ENCODE data around the gene RANBP1. TPM values are rescaled to one million over a fixed set of nuclear protein-coding genes. Genes with fewer than 3 reads are reported as not detected.

Gene RANBP1
- total RNA-seq, 4 donors from 2014 or later = 104 to 159 (median 119) TPM

- no peak overlapping the region for H3K4me3 ChIP-seq (ENCODE audit: low read depth, poor library complexity, severe bottlenecking)
- WGBS, 2 donors = 95% methylated on average over 4 of the region's 4 CpGs
- DNase-seq (ENCODE audit: low spot score in 2 of 2) = no peak
- no peak for TF ChIP-seq POLR2A (IDR thresholded peaks at IDR 0.05)
- TF ChIP-seq, protein P1, sequence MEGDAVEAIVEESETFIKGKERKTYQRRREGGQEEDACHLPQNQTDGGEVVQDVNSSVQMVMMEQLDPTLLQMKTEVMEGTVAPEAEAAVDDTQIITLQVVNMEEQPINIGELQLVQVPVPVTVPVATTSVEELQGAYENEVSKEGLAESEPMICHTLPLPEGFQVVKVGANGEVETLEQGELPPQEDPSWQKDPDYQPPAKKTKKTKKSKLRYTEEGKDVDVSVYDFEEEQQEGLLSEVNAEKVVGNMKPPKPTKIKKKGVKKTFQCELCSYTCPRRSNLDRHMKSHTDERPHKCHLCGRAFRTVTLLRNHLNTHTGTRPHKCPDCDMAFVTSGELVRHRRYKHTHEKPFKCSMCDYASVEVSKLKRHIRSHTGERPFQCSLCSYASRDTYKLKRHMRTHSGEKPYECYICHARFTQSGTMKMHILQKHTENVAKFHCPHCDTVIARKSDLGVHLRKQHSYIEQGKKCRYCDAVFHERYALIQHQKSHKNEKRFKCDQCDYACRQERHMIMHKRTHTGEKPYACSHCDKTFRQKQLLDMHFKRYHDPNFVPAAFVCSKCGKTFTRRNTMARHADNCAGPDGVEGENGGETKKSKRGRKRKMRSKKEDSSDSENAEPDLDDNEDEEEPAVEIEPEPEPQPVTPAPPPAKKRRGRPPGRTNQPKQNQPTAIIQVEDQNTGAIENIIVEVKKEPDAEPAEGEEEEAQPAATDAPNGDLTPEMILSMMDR (IDR thresholded peaks at IDR 0.05) = no peak
- intact Hi-C loops (cut with DNase I; ENCODE audit: low total_unique reads) = loop anchor here (10.0 kb wide), 1 partner anchor 61 kb away; no protein-coding TSS in a partner anchor
Measured at GRCh38 chr22:20095521-20095920, 20.4 kb upstream of the RANBP1 start.

DNA sequence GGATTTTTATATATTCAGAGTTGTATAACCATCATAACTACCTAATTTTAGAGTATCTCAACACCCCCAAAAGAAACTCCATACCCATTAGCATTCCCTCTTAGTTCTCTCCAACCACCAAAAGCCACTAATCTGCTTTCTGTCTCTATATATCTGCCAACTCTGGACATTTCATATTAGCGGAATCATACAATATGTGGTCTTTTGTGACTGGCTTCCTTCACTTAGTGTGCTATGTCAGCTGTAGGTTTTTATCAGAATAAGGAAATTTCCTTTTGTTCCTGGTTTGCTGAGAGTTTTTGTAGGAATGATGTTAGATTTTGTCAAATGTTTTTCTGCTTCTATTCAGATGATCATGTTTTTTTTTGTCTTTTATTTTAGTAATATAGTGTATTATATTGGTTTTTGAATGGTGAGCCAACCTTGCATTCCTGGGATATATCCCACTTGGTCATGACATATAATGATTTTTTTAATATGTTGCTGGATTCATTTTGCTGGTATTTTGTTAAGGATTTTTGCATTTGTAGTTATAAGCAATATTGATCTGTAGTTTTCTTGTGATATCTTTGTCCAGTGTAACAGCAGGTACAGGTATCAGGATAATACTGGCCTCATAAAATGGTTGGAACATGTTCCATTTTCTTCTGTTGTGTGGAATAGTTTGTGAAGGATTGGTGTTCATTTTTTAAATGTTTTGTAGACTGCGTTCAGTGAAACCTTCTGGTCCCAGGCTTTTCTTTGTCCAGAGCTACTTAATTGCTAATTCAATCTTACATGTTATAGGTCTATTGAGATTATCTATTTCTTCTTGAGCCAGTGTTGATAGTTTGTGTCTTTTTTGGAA is 19.1 kb upstream of the RANBP1 start:
- H3K4me3 ChIP-seq (ENCODE audit: low read depth, poor library complexity, severe bottlenecking) = no peak overlapping the region
- no peak for TF ChIP-seq POLR2A (IDR thresholded peaks at IDR 0.05)
- TF ChIP-seq, protein P1 (IDR thresholded peaks at IDR 0.05) = no peak
- no peak for DNase-seq (ENCODE audit: low spot score in 2 of 2)
- WGBS, 2 donors = 95 to 99% methylated on average over 2 of the region's 2 CpGs
- intact Hi-C loops (cut with DNase I; ENCODE audit: low total_unique reads) = loop anchor here (10.0 kb wide), 1 partner anchor 62 kb away; no protein-coding TSS in a partner anchor

DNA sequence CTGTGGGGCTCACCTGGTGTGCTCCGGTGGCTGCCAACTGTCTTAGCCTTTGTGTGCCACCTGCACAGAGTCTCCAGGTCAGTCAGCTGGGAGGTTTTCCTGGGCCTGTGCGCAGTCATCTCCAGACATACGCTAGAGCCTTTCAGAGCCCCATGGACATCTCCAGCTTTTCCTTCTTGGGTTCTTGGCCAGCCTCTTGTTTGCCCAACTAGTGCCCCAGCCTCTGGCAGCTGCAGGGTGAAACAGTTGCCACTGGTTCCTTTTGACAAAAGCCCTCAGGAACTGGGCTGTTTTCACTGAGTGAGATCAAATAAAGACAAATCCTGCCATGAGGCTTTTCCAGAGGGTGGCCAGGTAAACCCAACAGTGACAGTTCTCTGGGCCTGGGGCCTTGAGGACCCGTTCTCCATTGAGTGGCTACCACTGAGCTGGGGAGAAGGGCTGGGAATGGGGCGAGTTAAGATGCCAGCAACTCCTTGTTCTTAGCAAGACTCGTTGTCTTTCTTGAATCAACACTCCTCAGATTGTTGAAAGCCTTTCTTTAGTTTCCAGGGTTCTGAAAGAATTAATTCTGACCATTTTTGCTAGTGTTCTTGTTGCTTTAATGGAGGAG is 16.7 kb upstream of the RANBP1 start:
- TF ChIP-seq, protein P1 (IDR thresholded peaks at IDR 0.05) = no peak
- TF ChIP-seq POLR2A (IDR thresholded peaks at IDR 0.05) = no peak
- WGBS, 2 donors = 95 to 96% methylated on average over 6 of the region's 6 CpGs
- intact Hi-C loops (cut with DNase I; ENCODE audit: low total_unique reads) = loop anchor here (10.0 kb wide), 1 partner anchor 64 kb away; no protein-coding TSS in a partner anchor
- no peak for DNase-seq (ENCODE audit: low spot score in 2 of 2)
- H3K4me3 ChIP-seq (ENCODE audit: low read depth, poor library complexity, severe bottlenecking) = no peak overlapping the region

GRCh38 chr22:20101638-20102037 is 14.3 kb upstream of the RANBP1 start:
- intact Hi-C loops (cut with DNase I; ENCODE audit: low total_unique reads) = no loop called here

GRCh38 chr22:20102203-20102780 is 13.6 kb upstream of the RANBP1 start:
- no peak for DNase-seq (ENCODE audit: low spot score in 2 of 2)
- WGBS, 2 donors = 92 to 96% methylated on average over 12 of the region's 12 CpGs
- TF ChIP-seq, protein P1 (IDR thresholded peaks at IDR 0.05) = no peak
- no peak for TF ChIP-seq POLR2A (IDR thresholded peaks at IDR 0.05)
- H3K4me3 ChIP-seq (ENCODE audit: low read depth, poor library complexity, severe bottlenecking) = no peak overlapping the region
- intact Hi-C loops (cut with DNase I; ENCODE audit: low total_unique reads) = no loop called here

More at GRCh38 chr22:20101638-20102037, 14.3 kb upstream of the RANBP1 start:
- H3K4me3 ChIP-seq (ENCODE audit: low read depth, poor library complexity, severe bottlenecking) = no peak overlapping the region
- TF ChIP-seq, protein P1 (IDR thresholded peaks at IDR 0.05) = no peak
- TF ChIP-seq POLR2A (IDR thresholded peaks at IDR 0.05) = no peak
- WGBS, 2 donors = 78 to 80% methylated on average over 8 of the region's 8 CpGs
- no peak for DNase-seq (ENCODE audit: low spot score in 2 of 2)
